Medulla oblongata (tissue), 1 donor: Measurements from ENCODE around the gene PEX26.
"Not testable (repeated sequence)": the region's sequence is repeated elsewhere in the genome, so short reads cannot be mapped to it uniquely, and the experiment has no call there.

Source experiments
- DNase-seq: peaks from one replicate; pipeline ENCODE4 v3.0.0-alpha.2; 2015; ENCODE audit errors: extremely low spot score

PEX26 gene

DNA sequence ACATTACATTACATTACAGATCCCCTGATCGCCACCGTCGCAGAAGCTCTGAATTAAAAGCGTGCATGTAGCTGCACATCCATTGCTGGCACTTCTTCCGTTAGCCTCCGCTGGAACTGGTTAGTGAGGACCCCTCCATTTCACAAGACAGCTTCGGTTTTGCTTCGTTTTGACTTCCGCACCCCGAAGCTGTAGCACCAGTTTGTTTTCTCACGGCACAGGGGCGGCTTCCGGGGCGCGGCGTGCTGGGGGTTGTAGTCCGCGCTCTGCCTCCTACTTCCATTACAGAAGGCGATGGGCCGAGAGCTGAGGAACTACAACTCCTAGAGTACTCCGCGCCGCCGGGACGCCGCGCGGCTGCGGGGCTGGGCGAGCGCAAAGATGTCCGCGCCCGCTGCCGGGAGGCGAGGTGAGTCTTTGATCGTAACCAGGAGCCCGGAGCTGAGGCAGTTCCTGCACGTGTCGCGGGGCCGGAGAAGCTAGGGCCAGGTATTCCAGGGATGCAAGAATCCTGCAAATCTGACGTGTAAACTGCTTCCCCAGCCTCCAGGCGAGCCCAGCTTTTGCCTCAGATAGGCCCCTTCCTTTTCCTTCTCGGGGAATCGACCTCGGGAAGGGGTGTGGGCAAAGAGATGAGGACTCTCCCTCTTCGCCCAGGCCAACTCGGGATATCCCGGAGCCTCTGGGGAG, at the start of gene PEX26:
Gene PEX26 (plus strand): TSS at position 352 of the 690 bp plus-strand sequence. CDS start 387 bp downstream, outside the sequence.
- peak; percentile 98 for DNase-seq

DNA sequence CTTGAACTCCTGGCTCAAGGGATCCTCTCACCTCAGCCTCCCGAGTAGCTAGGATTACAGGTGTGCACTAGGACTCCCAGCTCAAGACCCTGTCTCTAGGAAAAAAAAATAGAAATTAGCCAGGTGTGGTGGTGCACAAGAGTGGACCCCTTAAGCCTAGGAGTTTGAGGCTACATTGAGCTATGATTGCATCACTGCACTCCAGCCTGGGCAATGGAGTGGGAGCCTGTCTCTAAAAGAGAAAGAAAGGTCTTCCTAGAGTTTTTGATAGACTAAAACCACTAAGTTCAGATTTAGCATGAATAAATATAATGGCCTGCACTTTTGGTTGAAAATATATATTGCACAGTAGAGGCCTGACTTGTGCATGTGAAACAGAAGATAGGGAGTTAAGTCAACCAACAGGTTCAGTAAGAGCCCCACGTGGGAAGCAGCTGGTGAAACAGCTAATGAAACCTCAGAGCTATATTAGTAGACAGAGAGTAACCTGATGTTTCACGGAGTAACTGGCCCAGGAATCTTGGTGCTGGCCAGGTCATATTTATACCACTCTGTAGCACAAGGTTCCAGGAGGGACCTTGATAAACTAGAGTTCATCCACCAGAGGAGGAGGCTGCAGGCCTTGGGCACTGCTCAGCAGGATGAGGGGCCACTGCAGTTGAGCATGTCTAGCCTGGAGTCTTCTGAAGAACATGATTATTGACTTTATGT, 48.8 kb upstream of the PEX26 start:
- no peak for DNase-seq

DNA sequence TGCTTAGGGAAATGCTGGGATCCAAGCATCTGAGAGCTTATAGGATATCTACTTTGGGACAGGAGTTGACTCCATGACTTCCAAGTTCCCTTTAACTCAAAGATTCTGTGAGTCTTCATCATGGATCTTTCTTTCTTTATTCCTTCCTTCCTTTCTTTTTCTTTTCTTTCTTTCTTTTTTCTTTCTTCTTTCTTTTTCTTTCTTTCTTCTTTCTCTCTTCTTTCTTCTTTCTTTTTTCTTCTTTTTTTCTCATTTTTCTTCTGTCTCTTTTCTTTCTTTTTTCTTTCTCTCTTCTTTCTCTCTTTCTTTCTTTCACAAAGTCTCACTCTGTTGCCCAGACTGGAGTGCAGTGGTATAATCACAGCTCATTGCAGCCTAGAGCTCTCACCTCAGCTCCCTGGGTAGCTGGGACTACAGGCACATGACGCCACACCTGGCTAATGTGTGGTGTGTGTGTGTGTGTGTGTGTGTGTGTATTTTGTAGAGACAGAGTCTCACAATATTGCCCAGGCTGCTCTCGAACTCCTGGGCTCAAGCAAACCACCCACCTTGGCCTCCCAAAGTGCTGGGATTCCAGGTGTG, 48.0 kb upstream of the PEX26 start:
- DNase-seq: no peak

DNA sequence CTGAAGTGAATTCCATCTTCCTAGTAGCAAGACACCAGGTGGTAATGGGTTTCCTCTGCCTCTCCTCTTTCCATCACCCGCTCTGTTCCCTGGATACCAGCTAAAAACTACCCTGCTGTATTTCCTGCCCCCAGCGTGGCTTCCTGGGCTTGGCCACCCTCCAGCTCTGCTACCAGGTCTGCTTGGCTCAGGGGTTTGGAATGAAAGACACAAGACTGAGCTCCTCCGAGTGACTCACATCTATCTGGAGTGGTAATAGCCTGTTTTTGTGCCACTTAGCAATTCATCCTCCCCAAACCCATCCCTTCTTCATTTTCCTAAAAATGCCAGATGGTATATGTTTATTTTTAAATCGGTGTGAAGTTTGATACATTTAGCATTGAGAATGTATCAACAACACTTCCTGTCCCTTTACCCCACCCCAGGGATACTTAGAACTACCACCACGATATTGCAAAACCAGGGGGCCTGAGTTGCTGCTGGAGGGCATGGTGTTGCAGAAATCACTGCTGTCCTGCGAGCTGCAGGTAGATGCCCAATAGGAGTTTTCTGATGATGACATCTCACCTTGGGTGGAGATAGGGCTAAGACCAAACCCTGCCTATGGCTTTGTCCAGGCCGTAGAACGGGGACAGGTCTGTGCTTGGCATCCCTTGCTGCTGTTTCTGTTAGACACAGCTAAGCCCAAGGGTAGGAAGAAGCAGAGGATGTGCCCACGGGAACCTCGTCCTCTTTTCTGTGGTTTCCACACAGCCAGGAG, 45.9 kb upstream of the PEX26 start:
- no peak for DNase-seq

DNA sequence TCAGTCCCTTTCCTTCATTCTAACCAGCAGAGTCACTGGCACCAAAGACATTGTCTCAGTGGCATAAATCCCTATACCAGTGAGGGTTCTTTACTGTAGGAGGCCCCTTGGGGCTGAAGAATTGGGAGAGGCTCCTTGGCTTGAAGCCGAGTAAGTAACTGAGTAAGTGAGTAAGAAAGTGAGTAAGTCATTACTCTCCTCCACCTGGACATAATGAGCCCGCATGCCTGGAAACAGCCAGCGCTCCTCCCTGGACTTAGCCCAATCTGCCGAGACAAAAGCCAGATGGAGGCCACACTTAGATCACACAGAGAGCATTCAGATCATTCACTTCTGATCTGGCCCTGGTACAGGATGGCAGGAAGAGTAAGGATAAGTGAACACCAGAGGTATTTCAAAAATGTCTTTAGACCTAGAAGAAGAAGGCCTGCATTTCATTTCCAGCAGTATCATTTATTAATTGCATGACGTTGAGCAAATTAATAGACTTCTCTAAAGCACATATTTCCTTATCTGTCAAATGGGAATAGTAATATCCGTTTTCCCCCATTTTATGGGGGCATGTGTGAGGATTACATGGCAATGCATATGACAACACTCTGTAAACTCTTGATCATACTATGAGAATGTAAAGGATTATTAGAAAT, 45.2 kb upstream of the PEX26 start:
- DNase-seq: no peak

DNA sequence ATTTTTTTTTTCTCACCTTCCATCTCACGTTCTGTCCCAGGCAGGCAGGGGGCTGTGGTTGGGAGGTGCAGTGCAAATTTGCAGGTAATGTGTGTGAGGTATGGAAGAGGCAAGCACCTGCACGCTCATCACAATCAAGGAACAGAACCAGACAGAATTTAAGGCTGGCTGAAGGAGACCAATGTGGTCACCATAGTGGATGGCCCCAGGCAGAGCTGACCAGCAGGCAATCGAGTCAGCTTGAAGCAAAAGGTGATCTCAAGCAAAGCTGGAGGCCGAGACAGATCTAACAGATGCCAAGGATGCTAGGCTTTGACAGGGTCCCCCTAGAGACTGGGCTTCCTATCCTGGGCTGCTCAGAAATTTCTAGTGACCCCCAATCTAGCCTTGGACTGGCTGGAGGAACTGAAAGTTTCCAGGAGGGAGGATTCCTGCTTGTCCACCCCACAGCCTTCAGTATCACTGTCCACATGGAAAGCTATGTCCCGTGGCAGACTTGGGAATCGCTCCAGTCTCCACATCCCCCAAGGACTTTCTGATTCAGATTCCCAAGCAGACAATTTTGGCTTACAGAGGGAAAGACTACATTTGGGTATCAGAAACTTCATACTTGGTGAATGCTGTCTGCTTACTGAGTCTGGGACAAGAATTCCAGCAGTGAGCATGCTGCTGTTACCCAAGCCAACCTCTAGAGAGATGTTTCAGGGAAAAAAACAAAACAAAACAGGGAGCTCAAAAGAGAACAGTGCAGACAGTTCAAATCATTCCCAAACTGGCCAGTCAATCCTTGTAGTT, 44.4 kb upstream of the PEX26 start:
- no peak for DNase-seq

DNA sequence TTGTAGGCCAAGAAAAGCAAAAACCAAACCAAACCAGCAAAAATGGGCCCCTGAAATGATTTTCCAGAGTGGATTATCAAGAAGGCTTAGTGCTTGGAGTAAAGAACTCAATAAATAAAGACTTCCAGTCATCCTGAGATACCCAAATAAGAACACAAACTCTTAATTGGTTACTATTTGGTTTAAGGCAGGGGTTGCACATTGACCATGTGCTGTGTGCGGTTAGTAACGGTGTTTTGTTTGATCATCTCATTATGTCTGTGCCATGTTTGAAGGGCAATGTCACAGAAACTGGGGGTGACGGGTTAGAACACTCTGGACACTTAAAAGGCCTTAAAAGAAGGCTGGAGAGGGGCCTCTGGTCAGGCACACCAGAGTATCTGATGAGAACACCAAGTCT, 43.7 kb upstream of the PEX26 start:
- DNase-seq: no peak

DNA sequence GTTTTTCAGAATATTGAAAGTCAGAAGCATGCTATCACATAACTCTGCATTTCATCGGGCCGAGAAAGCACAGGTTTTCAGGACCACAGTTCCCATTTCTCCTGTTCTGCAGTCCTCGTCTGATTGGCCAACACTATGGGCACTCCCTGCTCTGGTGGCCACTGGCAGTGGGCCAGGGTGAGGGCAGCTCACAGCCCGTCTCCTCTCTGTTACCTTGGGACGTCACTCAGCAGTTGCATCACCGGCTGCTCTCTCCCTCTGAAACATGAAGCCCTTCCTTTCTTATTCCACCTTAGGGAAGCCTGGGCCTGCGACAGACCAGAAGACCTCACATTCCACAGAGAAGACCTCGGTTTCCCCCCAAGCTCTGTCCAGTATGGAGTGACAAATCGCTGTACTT, 42.0 kb upstream of the PEX26 start:
- DNase-seq: no peak

DNA sequence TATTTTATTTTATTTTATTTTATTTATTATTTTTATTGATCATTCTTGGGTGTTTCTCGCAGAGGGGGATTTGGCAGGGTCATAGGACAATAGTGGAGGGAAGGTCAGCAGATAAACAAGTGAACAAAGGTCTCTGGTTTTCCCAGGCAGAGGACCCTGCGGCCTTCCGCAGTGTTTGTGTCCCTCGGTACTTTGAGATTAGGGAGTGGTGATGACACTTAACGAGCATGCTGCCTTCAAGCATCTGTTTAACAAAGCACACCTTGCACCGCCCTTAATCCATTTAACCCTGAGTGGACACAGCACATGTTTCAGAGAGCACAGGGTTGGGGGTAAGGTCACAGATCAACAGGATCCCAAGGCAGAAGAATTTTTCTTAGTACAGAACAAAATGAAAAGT, 36.9 kb upstream of the PEX26 start:
- not testable (repeated sequence) for DNase-seq

DNA sequence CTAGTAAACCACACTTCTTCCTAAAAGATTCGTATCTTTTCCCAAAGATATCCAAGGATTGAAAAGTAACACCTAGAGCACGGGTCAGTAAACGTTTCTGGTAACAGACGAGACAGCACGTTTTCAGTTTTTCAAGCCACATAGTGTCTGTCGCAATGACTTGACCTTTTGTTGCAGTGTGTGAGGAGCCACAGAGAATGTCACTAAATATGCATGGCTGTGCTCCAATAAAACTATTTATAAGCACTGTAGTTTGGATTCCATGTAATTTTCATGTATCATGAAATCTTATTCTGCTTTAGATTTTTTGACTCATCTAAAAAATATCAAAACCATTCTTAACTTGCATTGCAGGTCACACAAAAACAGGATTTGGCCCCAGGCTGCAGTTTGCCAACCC, 35.1 kb upstream of the PEX26 start:
- DNase-seq: no peak

DNA sequence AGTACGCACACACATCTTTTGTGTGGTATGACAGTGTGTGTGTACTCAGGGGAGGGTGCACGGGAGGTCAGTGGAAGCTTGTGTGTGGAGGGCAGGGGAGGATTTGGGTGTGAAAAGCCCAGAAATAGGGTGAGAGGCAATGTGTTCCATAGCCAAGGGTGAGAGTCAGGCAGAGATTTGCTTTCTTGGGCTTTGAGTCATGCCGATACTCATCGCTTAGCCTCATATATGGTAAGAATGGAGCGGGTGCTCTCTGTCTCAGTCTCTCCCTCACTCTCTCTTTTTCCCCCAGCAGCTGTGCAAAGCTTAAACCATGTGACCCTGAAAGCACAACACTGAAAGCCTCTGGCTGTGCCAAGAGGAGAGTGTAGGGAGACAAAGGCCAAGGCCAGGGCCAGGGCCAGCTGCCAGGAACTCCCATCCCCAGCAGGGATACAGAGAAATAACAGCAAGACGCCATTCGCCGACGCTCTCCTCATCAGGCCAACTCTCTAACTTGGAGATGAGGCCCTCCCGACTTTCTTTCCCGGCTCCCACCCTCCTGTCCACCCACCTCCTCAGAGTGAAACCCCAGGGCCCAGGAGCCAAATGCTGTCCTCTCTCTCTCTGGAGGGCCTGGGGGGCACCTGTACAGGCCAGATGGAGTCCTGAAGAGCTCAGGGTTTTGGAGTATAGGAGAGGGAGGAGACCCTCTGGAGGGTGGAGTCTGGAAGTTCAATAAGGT, 33.1 kb upstream of the PEX26 start:
- DNase-seq: peak; percentile 97

DNA sequence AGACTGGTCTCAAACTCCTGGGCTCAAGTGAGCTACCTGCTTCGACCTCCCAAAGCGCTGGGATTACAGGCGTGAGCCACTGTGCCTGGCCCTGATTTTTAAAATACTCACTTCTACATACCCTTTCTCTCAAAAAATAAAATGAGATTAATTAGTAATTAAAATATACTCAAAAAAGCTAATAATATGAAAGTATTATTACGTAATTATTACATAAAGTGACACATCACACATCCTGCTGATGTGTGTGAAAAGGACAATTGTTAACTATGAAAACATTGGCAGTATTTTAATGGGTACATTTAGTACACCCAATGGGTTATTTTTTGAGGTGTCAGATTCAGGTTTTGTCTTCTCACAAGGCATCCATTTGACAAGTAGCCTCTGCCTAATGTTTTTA, 32.0 kb upstream of the PEX26 start:
- DNase-seq: no peak

DNA sequence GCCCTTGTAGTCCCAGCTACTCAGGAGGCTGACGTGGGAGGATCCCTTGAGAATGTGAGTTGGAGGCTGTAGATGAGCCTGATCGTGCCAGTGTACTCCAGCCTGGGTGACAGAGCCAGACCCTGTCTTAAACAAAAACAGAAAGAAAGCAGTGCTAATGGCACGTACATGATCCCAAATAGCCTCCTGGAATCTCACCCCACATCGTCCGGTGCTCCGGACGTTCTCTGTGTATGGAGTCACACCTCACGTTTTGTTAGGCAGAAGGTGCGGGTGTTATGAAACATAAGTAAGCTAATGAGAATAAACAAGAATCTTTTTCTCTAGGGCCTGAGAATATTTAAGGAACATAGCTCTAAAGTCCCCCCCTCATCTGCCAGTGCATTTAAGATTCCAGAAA, 29.7 kb upstream of the PEX26 start:
- DNase-seq: no peak

DNA sequence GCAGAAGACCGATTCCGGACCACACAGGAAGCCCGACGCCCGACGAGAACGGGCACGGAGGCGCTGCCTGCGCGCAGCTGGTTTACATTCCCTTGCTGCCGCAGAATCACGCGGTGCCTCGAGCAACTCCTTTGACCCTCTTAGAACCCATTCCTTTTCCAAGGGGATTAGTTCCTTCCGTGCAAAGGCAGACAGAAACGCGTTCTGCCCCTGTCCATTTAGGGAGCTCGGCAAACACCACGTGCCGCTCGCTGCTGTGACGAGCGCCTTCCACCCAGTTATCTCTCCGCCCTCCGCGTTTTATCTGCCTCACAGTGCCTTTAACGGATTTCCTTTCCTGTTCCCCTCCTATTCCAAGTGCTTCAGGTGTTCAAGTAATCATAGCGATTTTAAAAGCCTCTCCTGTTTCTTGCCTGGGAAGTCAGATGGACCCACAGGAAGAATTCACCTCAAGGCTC, 29.3 kb upstream of the PEX26 start:
- DNase-seq: no peak

DNA sequence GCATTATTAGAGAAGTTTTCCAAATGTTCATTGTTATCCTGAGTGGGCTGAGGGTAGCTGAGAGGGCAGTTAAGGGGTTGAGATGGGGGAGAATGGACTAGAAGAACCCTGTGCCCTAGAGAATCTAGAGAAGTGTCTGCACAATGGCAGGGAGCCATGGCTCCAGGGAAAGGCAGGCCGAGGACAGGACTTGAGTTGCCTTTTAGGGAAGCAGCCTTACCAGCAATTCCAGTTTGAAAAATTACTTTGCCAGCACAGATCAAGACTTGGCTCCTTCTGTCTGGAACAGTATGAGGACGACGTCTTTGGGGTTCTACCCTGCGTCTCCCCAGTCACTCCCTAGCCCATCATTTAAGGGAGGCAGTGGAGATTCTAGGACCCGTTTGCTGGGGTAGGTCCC, 27.7 kb upstream of the PEX26 start:
- DNase-seq: no peak

DNA sequence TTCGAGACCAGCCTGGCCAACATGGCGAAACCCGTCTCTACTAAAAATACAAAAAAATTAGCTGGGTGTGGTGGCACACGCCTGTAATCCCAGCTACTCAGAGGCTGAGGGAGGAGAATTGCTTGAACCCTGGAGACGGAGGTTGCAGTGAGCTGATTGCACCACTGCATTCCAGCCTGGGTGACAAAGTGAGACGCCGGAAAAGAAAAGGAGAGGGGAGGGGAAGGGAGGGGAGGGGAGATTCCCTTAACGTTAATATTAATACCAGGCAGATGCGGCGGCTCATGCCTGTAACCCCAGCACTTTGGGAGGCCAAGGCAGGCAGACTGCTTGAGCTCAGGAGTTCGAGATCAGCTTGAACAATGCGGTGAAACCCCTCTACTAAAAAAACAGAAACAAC, 26.7 kb upstream of the PEX26 start:
- not testable (repeated sequence) for DNase-seq

DNA sequence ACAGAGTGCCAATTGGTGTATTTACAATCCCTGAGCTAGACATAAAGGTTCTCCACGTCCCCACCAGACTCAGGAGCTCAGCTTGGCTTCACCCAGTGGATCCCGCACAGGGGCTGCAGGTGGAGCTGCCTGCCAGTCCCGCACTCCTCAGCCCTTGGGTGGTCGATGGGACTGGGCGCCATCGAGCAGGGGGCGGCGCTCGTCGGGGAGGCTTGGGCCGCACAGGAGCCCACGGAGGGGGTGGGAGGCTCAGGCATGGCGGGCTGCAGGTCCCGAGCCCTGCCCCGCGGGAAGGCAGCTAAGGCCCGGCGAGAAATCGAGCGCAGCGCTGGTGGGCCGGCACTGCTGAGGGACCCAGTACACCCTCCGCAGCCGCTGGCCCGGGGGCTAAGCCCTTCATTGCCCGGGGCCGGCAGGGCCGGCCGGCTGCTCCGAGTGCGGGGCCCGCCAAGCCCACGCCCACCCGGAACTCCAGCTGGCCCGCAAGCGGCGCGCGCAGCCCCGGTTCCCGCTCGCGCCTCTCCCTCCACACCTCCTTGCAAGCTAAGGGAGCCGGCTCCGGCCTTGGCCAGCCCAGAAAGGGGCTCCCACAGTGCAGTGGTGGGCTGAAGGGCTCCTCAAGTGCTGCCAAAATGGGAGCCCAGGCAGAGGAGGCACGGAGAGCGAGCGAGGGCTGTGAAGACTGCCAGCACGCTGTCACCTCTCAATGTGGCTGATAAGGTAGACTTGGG, 24.4 kb upstream of the PEX26 start:
- not testable (repeated sequence) for DNase-seq

DNA sequence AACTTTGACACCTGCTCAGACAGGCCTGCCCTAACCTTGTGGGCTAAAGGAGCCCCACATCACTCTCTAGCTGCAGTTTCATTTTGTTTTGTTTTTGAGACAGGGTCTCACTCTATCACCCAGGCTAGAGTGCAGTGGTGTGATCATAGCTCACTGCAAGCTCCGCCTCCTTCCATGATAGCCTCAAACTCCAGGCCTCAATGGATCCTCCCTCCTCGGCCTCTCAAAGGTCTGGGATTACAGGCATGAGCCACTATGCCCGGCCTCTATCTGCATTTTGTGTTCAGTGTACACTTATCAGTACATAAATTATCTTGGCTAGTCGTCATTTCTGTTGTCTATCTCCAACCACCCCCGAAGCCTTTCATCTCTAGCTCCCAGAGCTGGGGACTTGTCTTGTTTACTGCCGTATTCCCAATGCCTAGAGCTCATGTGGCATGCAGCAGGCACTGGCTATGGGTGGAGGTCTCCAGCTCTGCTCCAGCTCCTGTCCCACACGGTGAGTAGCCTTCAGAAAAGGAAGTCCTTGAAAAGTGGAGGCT, 22.1 kb upstream of the PEX26 start:
- peak; percentile 43 for DNase-seq

DNA sequence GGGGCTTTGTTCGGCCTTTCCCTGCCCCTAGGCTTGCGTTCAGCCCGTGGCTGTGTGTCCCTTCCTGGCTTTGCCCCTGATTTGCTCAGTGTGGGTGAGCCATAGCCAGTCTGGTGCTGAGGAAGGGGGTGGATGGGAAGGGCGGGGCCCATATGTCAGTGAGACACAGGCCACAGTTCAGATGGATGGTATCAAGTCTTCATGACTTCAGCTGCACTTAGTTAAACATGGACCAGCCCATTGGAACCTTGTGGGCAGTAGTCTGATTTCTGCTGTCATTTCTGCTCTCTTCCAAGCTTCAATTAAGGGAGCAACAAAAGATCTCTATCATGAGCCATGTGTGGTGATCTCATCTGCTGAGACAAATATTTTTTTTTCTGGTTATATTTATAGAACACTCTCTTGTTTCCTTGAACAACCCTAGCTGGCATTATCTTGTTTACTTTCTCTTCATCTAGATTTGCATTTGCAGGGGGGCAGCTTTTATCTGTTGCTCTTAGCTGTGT, 21.6 kb upstream of the PEX26 start:
- DNase-seq: peak; percentile 82
